ENCODE measurements around the gene CFAP119.

CFAP119 gene

GRCh38 chr16:30715750-30716445, 46.0 kb downstream of the CFAP119 start:
- no peak for DNase-seq

DNA sequence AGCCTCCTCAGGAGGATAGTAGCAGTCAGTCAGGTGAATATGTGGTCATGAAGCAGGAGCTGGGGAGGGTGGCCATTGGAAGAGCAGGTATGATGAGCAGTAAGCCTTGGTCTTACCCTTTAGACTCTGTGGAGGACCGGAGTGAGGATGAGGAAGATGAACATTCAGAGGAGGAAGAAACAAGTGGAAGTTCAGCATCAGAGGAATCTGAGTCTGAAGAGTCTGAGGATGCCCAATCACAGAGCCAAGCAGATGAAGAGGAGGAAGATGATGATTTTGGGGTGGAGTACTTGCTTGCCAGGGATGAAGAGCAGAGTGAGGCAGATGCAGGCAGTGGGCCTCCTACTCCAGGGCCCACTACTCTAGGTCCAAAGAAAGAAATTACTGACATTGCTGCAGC, 50.1 kb downstream of the CFAP119 start:
- no peak for DNase-seq

GRCh38 chr16:30710971-30711370, 50.9 kb downstream of the CFAP119 start:
- DNase-seq, result no peak

All from nucleus accumbens (tissue), 56 donors.